HG03521 (cell line): ENCODE measurements around the gene DAAM2.

Source experiments
- ATAC-seq: cut with Tn5 transposase; IDR thresholded peaks from one replicate; pipeline ENCODE4 v1.9.1; 2021; ENCODE audit warnings: mild to moderate bottlenecking, moderate library complexity; ENCODE audit not compliant: unreplicated experiment

DAAM2 gene

DNA sequence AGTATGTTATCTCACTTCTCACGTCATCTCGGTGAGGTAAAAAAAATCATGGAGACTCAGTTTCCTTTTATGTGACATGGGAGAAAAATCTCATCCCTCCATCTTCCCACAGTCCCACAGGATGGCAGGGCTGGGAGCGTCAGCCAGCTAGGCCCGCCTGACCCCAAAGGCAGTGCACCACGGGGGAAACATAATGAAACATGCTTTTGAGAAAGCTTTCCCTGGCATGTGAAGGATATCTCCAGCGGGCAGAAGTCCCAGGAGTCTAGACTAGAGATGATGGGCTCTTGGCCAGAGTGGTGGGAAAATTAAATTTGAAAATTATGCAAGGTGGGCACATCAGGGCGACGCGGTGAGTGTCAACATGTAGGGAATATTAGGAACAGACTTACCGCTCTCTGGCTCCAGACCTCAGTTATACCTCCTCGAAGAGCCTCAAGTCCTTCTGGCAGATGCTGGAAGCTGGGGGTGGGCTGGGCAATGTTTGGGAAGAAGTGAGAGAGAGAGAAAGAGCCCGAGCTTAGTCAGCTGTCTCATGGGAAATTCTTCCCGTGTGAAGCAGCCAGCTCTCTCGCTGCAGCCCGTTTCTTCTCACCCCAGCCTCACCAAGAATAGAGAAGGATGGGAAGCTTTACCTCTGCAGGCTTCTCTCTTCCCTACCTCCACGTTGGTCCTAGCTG is 89.8 kb downstream of the DAAM2 start:
- ATAC-seq = no peak

DNA sequence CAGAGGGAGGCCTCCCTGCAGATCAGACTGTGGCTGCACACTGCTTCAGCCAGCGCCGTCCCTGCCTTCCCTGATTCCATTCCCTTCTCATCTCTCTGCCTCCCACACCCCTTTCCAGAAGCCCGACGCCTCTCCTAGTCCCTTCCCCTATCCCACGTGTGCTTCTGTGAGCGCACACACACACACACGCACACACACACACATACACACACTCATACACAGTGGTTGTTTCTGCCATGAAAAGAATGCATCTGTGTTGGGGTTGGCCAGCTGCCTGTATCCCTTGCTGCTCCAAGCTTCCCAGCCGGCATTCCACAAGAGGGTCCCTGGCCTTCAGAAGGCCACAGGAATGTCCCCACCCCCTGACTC is 90.3 kb downstream of the DAAM2 start:
- no peak for ATAC-seq

DNA sequence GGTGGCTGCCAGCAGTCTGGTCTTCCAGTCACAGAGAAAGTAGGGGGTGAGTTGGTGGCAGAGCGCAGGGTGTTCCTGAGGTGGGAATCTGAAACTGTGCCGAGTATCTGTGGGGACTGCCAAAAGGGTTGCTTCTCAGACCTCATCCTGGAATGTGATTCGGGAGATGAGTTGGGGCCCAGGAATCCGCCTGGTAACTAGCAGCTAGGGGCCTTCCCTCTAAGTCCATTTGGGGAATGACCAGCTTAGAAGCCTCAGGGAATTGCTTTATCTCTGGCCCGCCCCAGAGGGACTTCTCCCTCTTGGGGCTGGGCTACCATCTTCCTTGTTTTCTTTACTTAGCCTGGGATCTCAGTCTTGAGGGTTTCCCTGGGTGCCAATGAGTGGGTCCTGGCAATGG is 92.5 kb downstream of the DAAM2 start:
- ATAC-seq = no peak

GRCh38 chr6:39885691-39886090 is 93.5 kb downstream of the DAAM2 start:
- ATAC-seq = no peak

GRCh38 chr6:39886871-39887270 is 94.7 kb downstream of the DAAM2 start:
- no peak for ATAC-seq

DNA sequence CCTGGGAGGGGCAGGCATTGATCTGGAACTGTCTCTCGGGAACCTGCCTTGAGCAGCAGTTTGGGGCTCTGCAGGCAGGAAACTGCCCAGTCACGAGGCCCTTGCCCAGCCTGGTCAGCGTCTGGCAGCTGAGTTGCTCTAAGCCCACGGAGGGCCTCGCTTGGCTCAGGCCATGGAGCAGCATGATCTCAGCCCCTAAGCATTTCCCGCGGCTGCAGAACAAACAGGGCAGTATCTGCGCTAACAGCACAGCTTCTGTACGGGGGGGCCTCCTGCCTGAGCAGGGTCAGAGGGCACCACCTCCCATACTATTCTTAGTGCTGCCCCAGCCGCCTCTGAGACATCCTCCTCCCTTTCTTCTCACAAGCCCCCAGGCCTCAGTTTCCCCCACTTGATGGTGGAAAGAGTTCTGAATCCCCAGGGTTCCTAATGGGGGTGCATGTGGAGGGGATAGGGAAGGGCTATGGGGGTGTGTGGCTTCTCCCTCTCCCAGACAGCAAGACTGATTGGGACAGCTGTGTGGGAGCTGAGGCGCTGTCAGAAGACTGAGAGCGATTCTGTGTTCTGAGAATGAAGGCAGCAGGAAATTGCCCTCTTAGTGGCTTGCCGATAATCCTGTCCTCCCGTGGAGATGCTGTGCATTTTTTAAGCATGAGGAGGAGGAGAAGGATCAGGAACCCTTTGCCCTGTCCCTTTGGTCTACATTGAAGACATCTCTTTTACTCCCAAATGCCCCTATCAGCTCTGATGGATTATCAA is 95.7 kb downstream of the DAAM2 start:
- ATAC-seq = no peak

GRCh38 chr6:39889229-39889628 is 97.1 kb downstream of the DAAM2 start:
- no peak for ATAC-seq

- ATAC-seq = no peak
These were observed 99.2 kb downstream of the DAAM2 start for GRCh38 chr6:39891353-39891752.

- no peak for ATAC-seq
These were observed 99.8 kb downstream of the DAAM2 start for GRCh38 chr6:39891976-39892375.

DNA sequence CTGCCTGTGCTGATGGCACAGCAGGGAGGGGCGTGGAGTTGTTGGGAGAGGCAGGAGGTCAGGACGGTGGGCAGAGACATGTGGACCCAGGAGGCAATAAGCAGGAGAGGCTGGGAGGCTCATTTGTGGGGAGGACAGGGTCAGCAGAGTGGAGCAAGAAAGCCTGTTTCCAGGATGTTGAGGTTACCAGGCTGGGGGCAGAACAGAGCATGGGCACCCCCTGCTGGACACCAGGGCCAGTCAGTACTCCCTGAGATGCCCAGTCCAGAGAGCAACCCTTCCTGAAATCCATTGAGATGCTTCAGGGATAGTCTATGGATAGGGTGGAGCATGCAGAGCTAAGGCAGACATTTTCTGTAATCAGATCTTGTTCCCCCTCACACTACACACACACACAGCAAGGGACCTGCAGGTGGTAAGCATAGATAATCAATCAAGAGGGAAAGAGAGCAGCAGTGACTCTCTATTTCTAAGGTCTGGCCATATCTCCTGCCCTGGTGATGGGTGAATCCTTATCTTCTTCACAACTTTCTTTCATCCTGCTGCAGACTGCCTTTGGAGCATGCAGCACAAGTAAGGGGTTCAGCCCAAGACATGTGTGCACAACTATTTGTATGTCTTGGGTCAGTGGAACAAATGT is 100.4 kb downstream of the DAAM2 start:
- no peak for ATAC-seq

- no peak for ATAC-seq
These were observed 101.1 kb downstream of the DAAM2 start for GRCh38 chr6:39893286-39893685.

DNA sequence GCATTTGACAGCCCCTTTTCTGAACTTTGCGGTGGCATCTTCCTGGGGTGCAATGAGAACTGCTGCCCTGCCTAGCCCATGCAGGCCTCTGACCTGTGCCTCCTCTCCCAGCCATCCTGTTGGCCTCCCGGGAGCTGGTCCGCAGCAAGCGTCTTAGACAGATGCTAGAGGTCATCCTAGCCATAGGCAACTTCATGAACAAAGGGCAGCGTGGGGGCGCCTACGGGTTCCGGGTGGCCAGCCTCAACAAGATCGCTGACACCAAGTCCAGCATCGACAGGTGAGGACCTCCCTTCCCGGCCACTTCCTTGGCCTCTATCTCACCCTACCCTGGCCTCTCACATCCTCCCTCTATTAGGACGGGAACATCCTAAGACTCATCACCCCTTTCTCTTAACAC is 104.5 kb downstream of the DAAM2 start:
- no peak for ATAC-seq

- ATAC-seq = no peak
These were observed 105.5 kb downstream of the DAAM2 start for GRCh38 chr6:39897698-39898097.

- no peak for ATAC-seq
These were observed 106.4 kb downstream of the DAAM2 start for GRCh38 chr6:39898625-39899024.

DNA sequence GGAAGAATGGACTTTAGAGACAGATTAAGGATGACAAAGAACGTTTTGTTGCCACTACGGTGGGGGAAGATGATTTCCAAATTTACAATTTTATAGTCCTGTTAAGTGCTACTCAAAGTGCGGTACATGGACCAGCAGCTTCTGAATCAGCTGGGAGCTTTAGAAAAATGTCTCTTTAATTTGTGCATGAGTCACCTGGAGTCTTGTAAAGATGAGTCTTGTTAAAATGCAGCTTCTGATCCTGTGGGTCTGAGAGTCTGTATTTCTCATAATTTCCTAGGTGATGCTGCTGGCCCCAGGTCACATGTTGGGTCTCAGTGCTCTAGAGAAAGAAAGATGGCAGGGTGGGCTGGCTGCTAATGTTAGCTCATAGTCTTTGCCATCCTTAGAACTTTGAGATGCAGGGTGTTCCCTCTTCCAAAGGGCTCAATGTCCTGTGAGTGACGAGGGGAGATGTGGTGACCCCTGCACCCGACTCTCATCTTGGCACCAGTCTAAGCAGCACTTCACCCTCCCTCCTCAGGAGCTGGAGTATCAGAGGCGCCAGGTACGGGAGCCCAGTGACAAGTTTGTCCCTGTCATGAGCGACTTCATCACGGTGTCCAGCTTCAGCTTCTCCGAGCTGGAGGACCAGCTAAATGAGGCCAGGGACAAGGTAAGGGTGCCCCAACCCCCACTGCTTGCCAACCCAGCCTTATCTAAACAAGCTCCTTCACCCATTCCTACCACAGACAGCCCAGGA is 107.5 kb downstream of the DAAM2 start:
- ATAC-seq = no peak

GRCh38 chr6:39901116-39901655 is 109.0 kb downstream of the DAAM2 start:
- no peak for ATAC-seq

DNA sequence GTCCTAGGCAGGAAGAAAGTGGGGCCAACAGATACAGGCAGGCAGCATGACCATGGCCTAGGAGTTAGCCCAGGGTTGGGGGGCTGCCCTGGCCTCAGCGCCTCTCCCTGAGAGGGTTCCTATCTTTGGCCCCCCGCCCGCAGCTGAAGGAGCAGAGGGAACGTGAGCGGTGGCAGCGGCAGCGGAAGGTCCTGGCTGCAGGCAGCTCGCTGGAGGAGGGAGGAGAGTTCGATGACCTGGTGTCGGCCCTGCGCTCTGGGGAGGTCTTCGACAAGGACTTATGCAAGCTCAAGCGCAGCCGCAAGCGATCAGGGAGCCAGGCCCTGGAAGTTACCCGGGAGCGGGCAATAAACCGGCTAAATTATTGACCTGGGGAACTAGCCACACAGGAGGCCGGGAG is 109.5 kb downstream of the DAAM2 start:
- ATAC-seq = no peak

- no peak for ATAC-seq
These were observed 110.0 kb downstream of the DAAM2 start for GRCh38 chr6:39902136-39902535.

GRCh38 chr6:39902786-39903465 is 110.8 kb downstream of the DAAM2 start:
- no peak for ATAC-seq

DNA sequence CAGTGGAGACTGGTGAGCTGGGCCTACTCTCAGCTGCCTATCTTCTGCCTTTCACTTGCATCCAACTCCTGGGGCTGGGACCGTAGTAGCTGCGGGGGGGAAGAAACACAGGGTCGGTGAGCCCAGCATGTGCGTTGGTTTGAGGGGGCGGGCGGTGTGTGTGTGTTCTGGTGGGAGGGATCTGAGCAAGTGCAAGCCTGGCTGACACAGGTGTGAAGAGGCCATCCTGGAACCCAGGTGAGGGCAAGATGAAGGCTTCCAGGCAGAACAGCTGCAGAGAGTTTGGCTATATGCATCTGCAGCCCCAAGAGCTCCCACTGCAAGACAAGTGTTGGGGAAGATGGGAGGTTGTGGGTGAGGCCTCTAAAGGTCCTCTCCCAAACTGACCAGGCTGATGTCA is 111.5 kb downstream of the DAAM2 start:
- ATAC-seq = no peak
